Natural killer cell (primary cell): ENCODE data around the gene SRMS. TPM values are rescaled to one million over a fixed set of nuclear protein-coding genes. Genes with fewer than 3 reads are reported as not detected.

ENCODE experiments used
- ATAC-seq, 3 donors: fragments of 150-1000 bp in 2 of 3; fragments of 200-7000 bp in 1 of 3; cut with Tn5 transposase; 1 replicate in 1 of 3; 2 replicates in 2 of 3; pipeline ENCODE4 v1.10.0; 2021; ENCODE audit warnings: mild to moderate bottlenecking in 2 of 3, moderate library complexity in 2 of 3
- DNase-seq, 2 donors: peaks; one replicate each; pipeline versions ENCODE4 v3.0.0 to v3.0.0-alpha.2; 2013 to 2021; ENCODE audit warnings: mixed read lengths in 1 of 2
- H3K27ac ChIP-seq: one replicate; pipeline ENCODE4 v1.5.1; 2013; ENCODE audit warnings: mild to moderate bottlenecking, low read length
- H3K27me3 ChIP-seq: one replicate; pipeline ENCODE4 v1.6.1; 2013; ENCODE audit warnings: low read length; ENCODE audit not compliant: control insufficient read depth, insufficient read depth
- H3K36me3 ChIP-seq: one replicate; pipeline ENCODE4 v1.6.1; 2013; ENCODE audit warnings: low read length; ENCODE audit not compliant: control insufficient read depth, insufficient read depth
- H3K4me1 ChIP-seq: one replicate; pipeline ENCODE4 v1.6.1; 2013; ENCODE audit warnings: low read length; ENCODE audit not compliant: control insufficient read depth, insufficient read depth
- H3K4me3 ChIP-seq: one replicate; pipeline ENCODE4 v1.5.1; 2013; ENCODE audit warnings: low read length
- H3K9me3 ChIP-seq: one replicate; pipeline ENCODE4 v1.6.1; 2013; ENCODE audit warnings: low read length; ENCODE audit not compliant: control insufficient read depth, insufficient read depth
- H3K27ac Mint-ChIP-seq, 2 donors: one replicate each; pipeline ENCODE4 v1.8.0; 2022; ENCODE audit warnings: mild to moderate bottlenecking in 2 of 2, mixed read lengths in 2 of 2, moderate library complexity in 1 of 2
- H3K27me3 Mint-ChIP-seq, 2 donors: one replicate each; pipeline ENCODE4 v1.8.0; 2022; ENCODE audit warnings: low read depth in 2 of 2, mixed read lengths in 2 of 2
- H3K36me3 Mint-ChIP-seq: one replicate; pipeline ENCODE4 v1.8.0; 2022; ENCODE audit warnings: mixed read lengths
- H3K4me1 Mint-ChIP-seq, 2 donors: one replicate each; pipeline ENCODE4 v1.8.0; 2022; ENCODE audit warnings: mixed read lengths in 2 of 2
- H3K4me3 Mint-ChIP-seq: one replicate; pipeline ENCODE4 v1.8.0; 2022; ENCODE audit warnings: mild to moderate bottlenecking, moderate library complexity, mixed read lengths
- H3K9me3 Mint-ChIP-seq, 2 donors: one replicate each; pipeline ENCODE4 v1.8.0; 2022; ENCODE audit warnings: mixed read lengths in 2 of 2
- CTCF ChIP-seq: fragments of 200-600 bp; IDR thresholded peaks from one replicate; pipeline ENCODE4 v1.8.0; 2022; ENCODE audit warnings: antibody characterized with exemption
- WGBS: methylation state at CpG from one replicate; pipeline ENCODE4 v1.1.7; 2013; ENCODE audit warnings: missing lambda C conversion rate; ENCODE audit not compliant: insufficient coverage; 5-methylcytosine and 5-hydroxymethylcytosine counted together
- intact Hi-C: fragments of 100-400 bp; cut with micrococcal nuclease; formaldehyde crosslinking; loops from one replicate; pipeline ENCODE4 v1.14.2; 2022
- total RNA-seq, 4 donors: library from RNA; stranded (reverse); fragments of 120-200 nt in 1 of 4; gene quantifications; one replicate each; pipeline versions ENCODE4 v1.2.3 to v1.2.4, GENCODE V29; 2013 to 2022

The SRMS gene
- total RNA-seq, 3 donors from 2014 or later (not counting 1 experiment from before 2014, with no cell fraction given), result 0.16 to 0.23 TPM; not detected in 1

GRCh38 chr20:63498960-63499337 is 48.6 kb downstream of the SRMS start, which contains the start of gene EEF1A2:
EEF1A2 (minus strand) TSS chr20:63499083; CDS start chr20:63497763, 1,320 bp downstream.
- H3K27ac ChIP-seq, result no peak within 1 kb of the TSS
- H3K36me3 ChIP-seq, result no peaks in the 10 kb centered on the region
- DNase-seq (peak in 1 of 2 donors; percentile 82), ATAC-seq (peak; percentile 70 to 76 (median 73))
- no peaks in the 10 kb centered on the region for H3K4me1 Mint-ChIP-seq
- peaks cover 37% of the 10 kb centered on the region for H3K27me3 ChIP-seq
- H3K27me3 Mint-ChIP-seq, result peaks cover 0 to 2% of the 10 kb centered on the region in 2 donors
- H3K4me1 ChIP-seq, result peaks cover 25% of the 10 kb centered on the region
- peak within 1 kb of the TSS; percentile 55 for H3K4me3 Mint-ChIP-seq
- intact Hi-C loops, result loop anchor here (5.0 kb wide), 1 partner anchor 473 kb away; no protein-coding TSS in a partner anchor
- H3K9me3 ChIP-seq, result no peaks in the 10 kb centered on the region
- no peaks in the 10 kb centered on the region for H3K9me3 Mint-ChIP-seq
- H3K27ac Mint-ChIP-seq, result no peak within 1 kb of the TSS
- no peak within 1 kb of the TSS for H3K4me3 ChIP-seq
- under 1% methylated on average over 58 of the region's 58 CpGs for WGBS
- no peaks in the 10 kb centered on the region for H3K36me3 Mint-ChIP-seq
- peak; percentile 14 for TF ChIP-seq CTCF

- H3K4me3 Mint-ChIP-seq, result peak overlapping the region; percentile 55
- DNase-seq, result no peak
These were observed 49.3 kb downstream of the SRMS start for GRCh38 chr20:63497946-63498935.

GRCh38 chr20:63497138-63497945 is 50.2 kb downstream of the SRMS start:
- no peak overlapping the region for H3K27ac Mint-ChIP-seq
- no peaks in the 10 kb centered on the region for H3K36me3 Mint-ChIP-seq
- peaks cover 0 to 4% of the 10 kb centered on the region in 2 donors for H3K27me3 Mint-ChIP-seq
- H3K9me3 Mint-ChIP-seq, result peaks cover 0 to 5% of the 10 kb centered on the region in 2 donors
- no peaks in the 10 kb centered on the region for H3K4me1 Mint-ChIP-seq
- DNase-seq (no peak), ATAC-seq (no peak)
- TF ChIP-seq CTCF, result no peak
- no peaks in the 10 kb centered on the region for H3K36me3 ChIP-seq
- intact Hi-C loops, result loop anchor here (5.0 kb wide), 1 partner anchor 475 kb away; no protein-coding TSS in a partner anchor
- H3K27me3 ChIP-seq, result peaks cover 37% of the 10 kb centered on the region
- no peak overlapping the region for H3K4me3 ChIP-seq
- no peak overlapping the region for H3K4me3 Mint-ChIP-seq
- H3K4me1 ChIP-seq, result peaks cover 25% of the 10 kb centered on the region
- 72% methylated on average over 17 of the region's 20 CpGs for WGBS
- H3K9me3 ChIP-seq, result no peaks in the 10 kb centered on the region
- no peak overlapping the region for H3K27ac ChIP-seq

More at GRCh38 chr20:63497946-63498935, 49.3 kb downstream of the SRMS start:
- Histone ChIP-seq H3K4me1 (peaks cover 25% of the 10 kb centered on the region), H3K36me3 (no peaks in the 10 kb centered on the region), H3K27me3 (peaks cover 37% of the 10 kb centered on the region), H3K4me3 (no peak overlapping the region), H3K27ac (no peak overlapping the region), H3K9me3 (no peaks in the 10 kb centered on the region)
- H3K27ac Mint-ChIP-seq, result no peak overlapping the region
- intact Hi-C loops, result loop anchor here (5.0 kb wide), 1 partner anchor 474 kb away; no protein-coding TSS in a partner anchor
- ATAC-seq, result no peak
- no peaks in the 10 kb centered on the region for H3K36me3 Mint-ChIP-seq
- peaks cover 0 to 2% of the 10 kb centered on the region in 2 donors for H3K27me3 Mint-ChIP-seq
- H3K9me3 Mint-ChIP-seq, result no peaks in the 10 kb centered on the region
- no peaks in the 10 kb centered on the region for H3K4me1 Mint-ChIP-seq
- WGBS, result 9% methylated on average over 57 of the region's 60 CpGs
- TF ChIP-seq CTCF, result no peak
